ENCODE data around the gene MCMBP.
"Not testable (repeated sequence)": the region's sequence is repeated elsewhere in the genome, so short reads cannot be mapped to it uniquely, and the experiment has no call there.

- TF ChIP-seq CTCF (conservative IDR thresholded peaks at IDR 0.05; ENCODE audit: low read depth, low read length); EZH2 (IDR thresholded peaks at IDR 0.05; ENCODE audit: borderline replicate concordance, low read depth, low read length, poor library complexity, severe bottlenecking): not testable (repeated sequence)
These were observed 13.4 kb upstream of the MCMBP start for GRCh38 chr10:119886070-119886469.

All from A673 (cell line).